MM.1S (cell line): ENCODE data around the gene SCAPER.

Source experiments
- EZH2phosphoT487 ChIP-seq: fragments of 300-600 bp; sonication (generic); IDR thresholded peaks from 2 replicates; pipeline ENCODE4 v1.6.1; 2018; ENCODE audit warnings: antibody characterized with exemption, low read length
- TF ChIP-seq, protein P1 (sequence below): fragments of 300-600 bp; sonication (generic); IDR thresholded peaks from 2 replicates; pipeline ENCODE4 v1.5.1; 2016; ENCODE audit warnings: antibody characterized with exemption, low read length, mixed read lengths

DNA sequence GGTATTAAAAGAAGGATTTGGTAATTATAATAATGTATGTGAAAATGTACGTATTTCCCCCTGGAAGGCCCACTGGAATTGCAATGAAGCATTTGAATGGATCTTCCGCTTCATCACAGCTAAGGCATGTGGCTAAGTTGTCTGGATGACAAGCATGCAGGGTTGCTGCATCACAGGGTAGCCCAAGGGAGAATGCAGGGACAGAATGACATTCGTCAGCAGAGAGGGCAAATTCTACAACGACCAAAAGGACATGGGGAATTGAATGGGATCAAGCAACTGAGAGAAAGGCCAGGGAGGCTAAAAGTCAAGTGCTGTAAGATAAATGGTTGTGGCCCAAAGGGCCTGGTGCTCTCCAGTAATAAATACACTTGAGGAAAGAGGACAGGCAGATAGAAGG, 473.2 kb downstream of the SCAPER start:
- TF ChIP-seq, protein P1, sequence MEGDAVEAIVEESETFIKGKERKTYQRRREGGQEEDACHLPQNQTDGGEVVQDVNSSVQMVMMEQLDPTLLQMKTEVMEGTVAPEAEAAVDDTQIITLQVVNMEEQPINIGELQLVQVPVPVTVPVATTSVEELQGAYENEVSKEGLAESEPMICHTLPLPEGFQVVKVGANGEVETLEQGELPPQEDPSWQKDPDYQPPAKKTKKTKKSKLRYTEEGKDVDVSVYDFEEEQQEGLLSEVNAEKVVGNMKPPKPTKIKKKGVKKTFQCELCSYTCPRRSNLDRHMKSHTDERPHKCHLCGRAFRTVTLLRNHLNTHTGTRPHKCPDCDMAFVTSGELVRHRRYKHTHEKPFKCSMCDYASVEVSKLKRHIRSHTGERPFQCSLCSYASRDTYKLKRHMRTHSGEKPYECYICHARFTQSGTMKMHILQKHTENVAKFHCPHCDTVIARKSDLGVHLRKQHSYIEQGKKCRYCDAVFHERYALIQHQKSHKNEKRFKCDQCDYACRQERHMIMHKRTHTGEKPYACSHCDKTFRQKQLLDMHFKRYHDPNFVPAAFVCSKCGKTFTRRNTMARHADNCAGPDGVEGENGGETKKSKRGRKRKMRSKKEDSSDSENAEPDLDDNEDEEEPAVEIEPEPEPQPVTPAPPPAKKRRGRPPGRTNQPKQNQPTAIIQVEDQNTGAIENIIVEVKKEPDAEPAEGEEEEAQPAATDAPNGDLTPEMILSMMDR, result no peak
- no peak for TF ChIP-seq EZH2phosphoT487
